Measurements from ENCODE around the gene ABHD17A.

The ABHD17A gene

GRCh38 chr19:1861599-1862031, 23.7 kb downstream of the ABHD17A start:
- Histone ChIP-seq H3K36me3 (replicated peaks) (no peaks in the 10 kb centered on the region), H3K9me3 (no peaks in the 10 kb centered on the region), H3K4me3 (peak overlapping the region; percentile 75), H3K27me3 (ENCODE audit: low read depth) (no peaks in the 10 kb centered on the region), H3K4me1 (peaks cover 29% of the 10 kb centered on the region)
- DNase-seq (ENCODE audit: low spot score in 2 of 2) = peak in 1 of 2 experiments; percentile 32
- in situ Hi-C loops (cut with MboI; ENCODE audit: low sequenced_read_pairs) = no loop called here

DNA sequence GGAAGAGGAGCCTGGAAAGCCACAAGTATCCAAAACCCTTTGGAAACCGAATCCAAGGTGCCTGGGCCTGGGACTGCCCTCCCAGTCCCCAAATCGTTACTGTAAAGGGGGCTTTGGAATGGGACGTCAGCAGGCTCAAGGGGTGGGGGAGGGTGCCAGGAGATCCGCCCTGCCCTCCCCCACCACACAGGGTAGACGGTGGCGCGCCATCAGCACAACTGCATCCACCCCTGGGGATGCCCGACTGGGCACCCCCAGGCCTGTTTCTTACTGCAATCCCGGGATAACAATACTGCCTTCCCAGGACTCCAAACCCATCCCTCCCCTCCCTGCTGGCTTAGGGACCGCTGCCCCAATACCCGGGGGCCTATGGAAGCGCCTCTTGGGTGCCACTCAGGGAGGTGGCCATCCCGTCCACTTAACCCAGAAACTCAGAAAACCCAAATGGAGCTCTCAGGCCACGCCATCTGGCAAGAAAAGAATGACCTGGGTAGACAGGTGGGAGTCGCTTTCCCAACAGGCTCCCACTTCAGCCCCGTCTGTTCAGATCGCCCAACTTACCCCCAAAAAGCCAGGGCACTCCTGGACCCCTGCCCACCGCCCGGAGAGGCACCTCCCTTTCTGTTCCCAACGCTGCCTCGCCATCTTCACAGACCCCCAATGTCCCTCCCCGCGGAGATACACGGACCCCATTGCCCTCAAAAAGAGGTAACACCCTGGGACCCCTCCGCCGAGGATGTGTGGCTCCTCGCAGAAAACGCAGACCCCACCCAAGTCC, 24.3 kb downstream of the ABHD17A start:
- Histone ChIP-seq H3K27me3 (ENCODE audit: low read depth) (no peaks in the 10 kb centered on the region), H3K4me1 (peaks cover 35% of the 10 kb centered on the region), H3K4me3 (peak overlapping the region; percentile 75), H3K36me3 (replicated peaks) (no peaks in the 10 kb centered on the region), H3K9me3 (no peaks in the 10 kb centered on the region)
- in situ Hi-C loops (cut with MboI; ENCODE audit: low sequenced_read_pairs) = no loop called here
- DNase-seq (ENCODE audit: low spot score in 2 of 2) = peak in 1 of 2 experiments; percentile 30

DNA sequence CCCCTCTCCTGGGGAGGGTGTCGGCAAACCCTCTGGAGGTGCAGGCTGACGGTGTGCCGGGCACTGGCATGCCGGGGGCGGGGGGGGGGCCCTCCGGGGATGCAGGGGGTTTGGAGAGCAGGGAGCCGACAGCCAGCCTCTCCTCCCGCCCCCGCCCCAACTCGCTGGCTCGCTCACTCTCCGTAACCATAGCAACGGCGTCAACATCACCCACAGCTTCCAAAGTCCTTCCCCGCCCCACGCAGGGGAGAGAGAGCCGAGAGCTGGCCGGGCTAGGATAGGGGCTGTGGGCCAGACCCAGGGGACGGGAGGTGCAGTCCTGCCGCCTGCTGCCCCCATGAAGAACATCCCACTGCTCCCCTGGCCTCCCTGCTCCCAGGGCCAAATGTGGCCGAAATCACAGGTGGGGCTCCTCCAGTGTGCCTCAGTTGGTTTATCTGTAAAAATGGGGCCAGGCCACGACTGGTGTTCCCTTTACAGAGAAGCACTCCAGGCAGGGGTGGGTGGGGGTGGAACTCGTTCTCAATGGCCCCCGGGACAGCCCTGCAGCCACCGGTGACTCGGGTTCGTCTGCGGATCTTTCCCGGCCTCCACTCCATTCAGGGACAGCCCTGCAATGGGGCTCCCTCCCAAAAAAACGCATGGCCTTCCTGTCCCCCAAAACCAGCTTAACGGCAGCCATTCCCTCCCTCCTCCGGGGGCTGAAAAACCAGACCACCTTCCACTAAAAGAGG, 25.1 kb downstream of the ABHD17A start:
- H3K4me3 ChIP-seq = peak overlapping the region; percentile 75
- no peaks in the 10 kb centered on the region for H3K27me3 ChIP-seq (ENCODE audit: low read depth)
- no peaks in the 10 kb centered on the region for H3K36me3 ChIP-seq (replicated peaks)
- no peaks in the 10 kb centered on the region for H3K9me3 ChIP-seq
- peaks cover 40% of the 10 kb centered on the region for H3K4me1 ChIP-seq
- DNase-seq (ENCODE audit: low spot score in 2 of 2) = peak; percentile 67 to 91
- in situ Hi-C loops (cut with MboI; ENCODE audit: low sequenced_read_pairs) = no loop called here

DNA sequence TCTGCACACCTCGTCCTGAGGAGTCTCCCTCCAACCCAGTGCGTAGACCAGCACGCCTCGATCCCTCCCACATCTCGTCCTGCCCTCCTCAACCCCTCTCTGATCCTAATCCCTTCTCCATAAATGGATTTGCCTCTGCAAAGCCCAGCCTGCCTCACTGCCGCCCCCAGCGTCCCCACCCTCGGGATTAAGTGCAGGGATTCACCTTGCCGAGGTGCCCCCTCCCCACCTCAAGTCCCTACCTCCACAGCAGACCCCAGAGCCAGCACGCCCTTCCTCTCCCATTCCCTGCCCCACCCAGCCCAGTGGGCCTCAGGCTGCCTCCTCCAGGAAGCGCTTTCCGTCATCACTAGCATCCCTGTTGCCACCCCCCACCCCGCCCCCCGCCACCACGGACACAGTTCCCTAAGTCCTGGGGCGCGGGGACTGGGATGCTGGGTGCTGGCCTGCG, 25.9 kb downstream of the ABHD17A start:
- H3K4me3 ChIP-seq = peak overlapping the region; percentile 75
- peak in 1 of 2 experiments; percentile 75 for DNase-seq (ENCODE audit: low spot score in 2 of 2)
- peaks cover 42% of the 10 kb centered on the region for H3K4me1 ChIP-seq
- no peaks in the 10 kb centered on the region for H3K9me3 ChIP-seq
- no peaks in the 10 kb centered on the region for H3K27me3 ChIP-seq (ENCODE audit: low read depth)
- H3K36me3 ChIP-seq (replicated peaks) = no peaks in the 10 kb centered on the region
- in situ Hi-C loops (cut with MboI; ENCODE audit: low sequenced_read_pairs) = no loop called here

GRCh38 chr19:1858412-1859081, 26.7 kb downstream of the ABHD17A start:
- Histone ChIP-seq H3K9me3 (no peaks in the 10 kb centered on the region), H3K4me3 (no peak overlapping the region), H3K4me1 (peaks cover 43% of the 10 kb centered on the region), H3K27me3 (ENCODE audit: low read depth) (no peaks in the 10 kb centered on the region), H3K36me3 (replicated peaks) (0 out of 2 replicates have a peak, but pooled peaks cover 4% of the 10 kb centered on the region)
- in situ Hi-C loops (cut with MboI; ENCODE audit: low sequenced_read_pairs) = no loop called here
- no peak for DNase-seq (ENCODE audit: low spot score in 2 of 2)

GRCh38 chr19:1857648-1858326, 27.5 kb downstream of the ABHD17A start:
- Histone ChIP-seq H3K4me1 (peaks cover 45% of the 10 kb centered on the region), H3K27me3 (ENCODE audit: low read depth) (no peaks in the 10 kb centered on the region), H3K9me3 (no peaks in the 10 kb centered on the region), H3K36me3 (replicated peaks) (peaks cover 4% of the 10 kb centered on the region; the same call in 1 of the 2 replicates), H3K4me3 (no peak overlapping the region; the same call in 1 of the 2 replicates)
- in situ Hi-C loops (cut with MboI; ENCODE audit: low sequenced_read_pairs) = no loop called here
- DNase-seq (ENCODE audit: low spot score in 2 of 2) = no peak

- no peaks in the 10 kb centered on the region for H3K27me3 ChIP-seq (ENCODE audit: low read depth)
- H3K9me3 ChIP-seq = no peaks in the 10 kb centered on the region
- DNase-seq (ENCODE audit: low spot score in 2 of 2) = peak in 1 of 2 experiments; percentile 68
- peaks cover 45% of the 10 kb centered on the region for H3K4me1 ChIP-seq
- in situ Hi-C loops (cut with MboI; ENCODE audit: low sequenced_read_pairs) = no loop called here
- peaks cover 4% of the 10 kb centered on the region; the same call in 1 of the 2 replicates for H3K36me3 ChIP-seq (replicated peaks)
- H3K4me3 ChIP-seq = peak overlapping the region; percentile 6
Observed at GRCh38 chr19:1856698-1857603, 28.3 kb downstream of the ABHD17A start.

DNA sequence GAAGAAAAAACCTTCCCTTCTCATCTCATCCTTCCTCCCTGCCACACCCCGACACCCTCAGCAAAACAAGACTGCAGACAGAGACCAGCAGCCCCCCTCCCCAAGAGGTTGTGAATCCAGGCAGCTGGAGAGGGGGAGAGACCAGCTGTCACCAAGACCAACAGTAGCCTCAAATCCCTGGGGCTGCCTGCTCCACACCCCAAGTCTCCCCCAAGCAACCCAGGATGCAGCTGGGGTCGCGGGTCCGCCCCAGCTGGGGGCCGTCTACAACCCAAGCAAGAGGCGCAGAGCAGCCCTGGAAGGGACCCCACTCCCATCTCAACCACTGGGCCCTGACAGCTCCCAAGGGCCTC, 29.0 kb downstream of the ABHD17A start:
- no peaks in the 10 kb centered on the region for H3K27me3 ChIP-seq (ENCODE audit: low read depth)
- H3K9me3 ChIP-seq = no peaks in the 10 kb centered on the region
- peaks cover 4% of the 10 kb centered on the region; the same call in 1 of the 2 replicates for H3K36me3 ChIP-seq (replicated peaks)
- peaks cover 45% of the 10 kb centered on the region for H3K4me1 ChIP-seq
- in situ Hi-C loops (cut with MboI; ENCODE audit: low sequenced_read_pairs) = no loop called here
- DNase-seq (ENCODE audit: low spot score in 2 of 2) = no peak
- H3K4me3 ChIP-seq = no peak overlapping the region; the same call in 1 of the 2 replicates

GRCh38 chr19:1855828-1856255, 29.5 kb downstream of the ABHD17A start:
- H3K27me3 ChIP-seq (ENCODE audit: low read depth) = no peaks in the 10 kb centered on the region
- peak overlapping the region; percentile 3; the same call in 1 of the 2 replicates for H3K4me3 ChIP-seq
- no peak for DNase-seq (ENCODE audit: low spot score in 2 of 2)
- in situ Hi-C loops (cut with MboI; ENCODE audit: low sequenced_read_pairs) = no loop called here
- H3K4me1 ChIP-seq = peaks cover 45% of the 10 kb centered on the region
- peaks cover 4% of the 10 kb centered on the region; the same call in 1 of the 2 replicates for H3K36me3 ChIP-seq (replicated peaks)
- no peaks in the 10 kb centered on the region for H3K9me3 ChIP-seq

GRCh38 chr19:1855040-1855827, 30.1 kb downstream of the ABHD17A start:
- Histone ChIP-seq H3K4me3 (peak overlapping the region; percentile 7; the same call in 1 of the 2 replicates), H3K4me1 (peaks cover 40% of the 10 kb centered on the region), H3K36me3 (replicated peaks) (peaks cover 4% of the 10 kb centered on the region; the same call in 1 of the 2 replicates), H3K27me3 (ENCODE audit: low read depth) (no peaks in the 10 kb centered on the region), H3K9me3 (no peaks in the 10 kb centered on the region)
- DNase-seq (ENCODE audit: low spot score in 2 of 2) = peak; percentile 80 to 94
- in situ Hi-C loops (cut with MboI; ENCODE audit: low sequenced_read_pairs) = no loop called here

- peaks cover 36% of the 10 kb centered on the region for H3K4me1 ChIP-seq
- in situ Hi-C loops (cut with MboI; ENCODE audit: low sequenced_read_pairs) = no loop called here
Observed at GRCh38 chr19:1854542-1855039, 30.7 kb downstream of the ABHD17A start.

More at GRCh38 chr19:1854542-1855039, 30.7 kb downstream of the ABHD17A start:
- Histone ChIP-seq H3K36me3 (replicated peaks) (peaks cover 4% of the 10 kb centered on the region; the same call in 1 of the 2 replicates), H3K9me3 (no peaks in the 10 kb centered on the region), H3K4me3 (no peak overlapping the region), H3K27me3 (ENCODE audit: low read depth) (no peaks in the 10 kb centered on the region)
- no peak for DNase-seq (ENCODE audit: low spot score in 2 of 2)
